Keratinocyte (primary cell): ENCODE data around the gene CNTD1. TPM values are rescaled to one million over a fixed set of nuclear protein-coding genes. Genes with fewer than 3 reads are reported as not detected.
A peak's percentile ranks its signal among the peaks of the same experiment; 100 is the strongest.

Source experiments
- DNase-seq: peaks from one replicate; pipeline ENCODE4 v3.0.0-alpha.2; 2011; ENCODE audit warnings: low read depth, missing footprints, low spot score
- FAIRE-seq: peaks from 2 replicates; lab custom pipeline; 2011; peaks lifted over from hg19 to GRCh38; lab: Jason Lieb, UNC
- H2AFZ ChIP-seq: 2 replicates; pipeline ENCODE4 v1.6.0; 2012; ENCODE audit warnings: low read length, control low read depth, inconsistent platforms; ENCODE audit not compliant: control insufficient read depth
- H3K27ac ChIP-seq: 2 replicates; pipeline ENCODE4 v1.5.1; 2011; ENCODE audit warnings: low read length; ENCODE audit not compliant: control insufficient read depth, insufficient read depth
- H3K27me3 ChIP-seq: 3 replicates; pipeline ENCODE4 v1.6.0; 2011; ENCODE audit warnings: low read length; ENCODE audit not compliant: control insufficient read depth, insufficient read depth; ENCODE audit errors: extremely low read depth
- H3K36me3 ChIP-seq, 2 experiments: 2 replicates in 1 of 2; 3 replicates in 1 of 2; pipeline ENCODE4 v1.5.1; 2011; ENCODE audit warnings: low read length in 2 of 2, mild to moderate bottlenecking in 1 of 2; ENCODE audit not compliant: control insufficient read depth in 2 of 2, insufficient read depth in 2 of 2; ENCODE audit errors: extremely low read depth in 1 of 2
- H3K4me1 ChIP-seq: 3 replicates; pipeline ENCODE4 v1.5.1; 2011; ENCODE audit warnings: low read length; ENCODE audit not compliant: control insufficient read depth, insufficient read depth; ENCODE audit errors: extremely low read depth
- H3K4me2 ChIP-seq: 3 replicates; pipeline ENCODE4 v1.6.0; 2011; ENCODE audit warnings: low read depth, low read length; ENCODE audit not compliant: control insufficient read depth, insufficient read depth; ENCODE audit errors: extremely low read depth
- H3K4me3 ChIP-seq, 3 experiments: fragments of 200-600 bp in 1 of 3; sonication (generic) in 1 of 3; 2 replicates in 2 of 3; 3 replicates in 1 of 3; pipeline ENCODE4 v1.5.1; 2011 to 2016; ENCODE audit warnings: low read length in 3 of 3, mild to moderate bottlenecking in 3 of 3, control low read depth in 2 of 3, inconsistent platforms in 1 of 3, low read depth in 1 of 3, mixed read lengths in 1 of 3, mixed run types in 1 of 3, moderate library complexity in 1 of 3; ENCODE audit not compliant: control insufficient read depth in 2 of 3, insufficient read depth in 2 of 3; ENCODE audit errors: extremely low read depth in 1 of 3
- H3K79me2 ChIP-seq: 2 replicates; pipeline ENCODE4 v1.6.0; 2012; ENCODE audit warnings: low read length; ENCODE audit not compliant: control insufficient read depth, insufficient read depth
- H3K9ac ChIP-seq: 3 replicates; pipeline ENCODE4 v1.6.0; 2011; ENCODE audit warnings: low read length; ENCODE audit not compliant: control insufficient read depth, insufficient read depth; ENCODE audit errors: extremely low read depth
- H3K9me1 ChIP-seq: 3 replicates; pipeline ENCODE4 v1.6.0; 2011; ENCODE audit warnings: low read length; ENCODE audit not compliant: control insufficient read depth, insufficient read depth; ENCODE audit errors: extremely low read depth
- H3K9me3 ChIP-seq: 2 replicates; pipeline ENCODE4 v1.5.1; 2012; ENCODE audit warnings: low read depth, low read length; ENCODE audit not compliant: control insufficient read depth
- H4K20me1 ChIP-seq: 3 replicates; pipeline ENCODE4 v1.6.0; 2011; ENCODE audit warnings: low read length; ENCODE audit not compliant: control insufficient read depth, insufficient read depth; ENCODE audit errors: extremely low read depth
- EZH2 ChIP-seq: IDR thresholded peaks from one replicate; pipeline ENCODE4 v1.6.1; 2012; ENCODE audit warnings: inconsistent platforms, mild to moderate bottlenecking, low read length, moderate library complexity
- dilution Hi-C: fragments of 300-500 bp; cut with MboI; formaldehyde crosslinking; loops from one replicate; pipeline ENCODE4 v1.7.0; 2020; ENCODE audit warnings: low sequenced_read_pairs; ENCODE audit not compliant: extremely low pct_ligation_motif_present
- polyA plus RNA-seq, 5 experiments: library from polyadenylated mRNA; depleted of rRNA in 3 of 5; stranded (reverse) in 3 of 5; stranded (forward) in 1 of 5; unstranded in 1 of 5; fragments of >200 nt; gene quantifications; 1 replicate in 1 of 5; 2 replicates in 3 of 5; 3 replicates in 1 of 5; pipeline versions ENCODE4 v1.2.1 to v1.2.3, GENCODE V29; 2011 to 2012; ENCODE audit warnings: missing spikeins in 2 of 5, low read depth in 1 of 5, low replicate concordance in 1 of 5
- TF ChIP-seq, protein P1 (sequence below), 3 experiments: IDR thresholded peaks in 1 of 3; conservative IDR thresholded peaks in 1 of 3; optimal IDR thresholded peaks in 1 of 3; 2 replicates in 2 of 3; 3 replicates in 1 of 3; pipeline versions ENCODE3 to v1.5.1; 2011; ENCODE audit warnings: low read length in 3 of 3, mild to moderate bottlenecking in 3 of 3, moderate library complexity in 2 of 3, control low read depth in 1 of 3, inconsistent platforms in 1 of 3; ENCODE audit not compliant: insufficient read depth in 2 of 3; ENCODE audit errors: extremely low read depth in 1 of 3

The CNTD1 gene
- polyA plus RNA-seq, 1 donor (not counting 4 experiments of a cell fraction or from before 2014, with no cell fraction given) = not detected

DNA sequence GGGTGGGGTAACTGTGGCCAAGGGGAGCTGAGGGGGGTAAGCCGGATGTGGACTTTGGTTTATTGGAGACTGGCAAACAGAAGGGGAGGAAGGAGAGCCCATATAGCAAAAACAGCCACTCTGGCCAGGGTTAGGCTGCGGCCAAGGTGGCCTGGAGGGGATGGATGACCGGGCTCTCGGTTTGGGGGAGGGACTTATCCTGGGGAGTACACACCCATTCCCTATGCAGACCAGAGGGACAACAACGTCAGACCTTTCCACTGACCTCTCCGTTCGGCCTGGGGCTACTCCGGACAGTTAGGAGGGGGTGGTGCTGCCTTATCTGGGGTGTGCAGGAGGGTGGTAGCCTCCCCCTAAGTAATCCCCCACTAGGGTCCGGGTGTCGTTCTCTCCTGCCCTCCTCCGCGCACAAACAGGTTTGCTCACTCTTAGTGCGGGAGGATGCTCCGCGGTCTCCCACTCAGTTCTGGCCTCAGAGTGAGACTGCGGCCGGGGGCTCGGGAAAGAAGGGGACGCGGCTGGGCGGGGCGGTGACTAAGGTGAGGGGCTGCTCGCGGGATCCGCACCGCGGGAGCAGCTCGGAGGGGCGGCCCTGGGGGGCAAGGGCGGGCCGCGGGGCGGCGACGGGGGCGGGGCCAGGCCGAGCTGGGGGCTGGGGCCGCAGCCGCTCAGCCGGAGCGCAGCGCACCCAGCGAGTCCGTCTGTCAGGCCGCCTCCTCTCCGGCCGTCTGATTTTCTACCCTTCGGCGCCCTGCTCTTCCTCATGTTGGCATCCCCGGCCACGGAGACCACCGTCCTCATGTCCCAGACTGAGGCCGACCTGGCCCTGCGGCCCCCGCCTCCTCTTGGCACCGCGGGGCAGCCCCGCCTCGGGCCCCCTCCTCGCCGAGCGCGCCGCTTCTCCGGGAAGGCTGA is 18.5 kb upstream of the CNTD1 start, which contains the start of gene WNK4:
Gene WNK4 (plus strand): TSS at position 675 of the 915 bp plus-strand sequence. CDS start 89 bp downstream, at position 764.
- Histone ChIP-seq H3K27ac (no peak within 1 kb of the TSS), H3K9me3 (no peaks in the 10 kb centered on the region), H3K4me1 (peaks cover 19% of the 10 kb centered on the region), H3K36me3 (peaks cover 23 to 24% of the 10 kb centered on the region in 2 experiments), H2AFZ (no peak within 1 kb of the TSS), H3K9me1 (no peaks in the 10 kb centered on the region), H3K4me3 (peak within 1 kb of the TSS in 1 of 3 experiments; percentile 8), H4K20me1 (no peaks in the 10 kb centered on the region), H3K4me2 (peak within 1 kb of the TSS; percentile 38), H3K27me3 (peaks cover 26% of the 10 kb centered on the region), H3K9ac (no peak within 1 kb of the TSS), H3K79me2 (no peaks in the 10 kb centered on the region)
- dilution Hi-C loops = no loop called here
- TF ChIP-seq, protein P1, sequence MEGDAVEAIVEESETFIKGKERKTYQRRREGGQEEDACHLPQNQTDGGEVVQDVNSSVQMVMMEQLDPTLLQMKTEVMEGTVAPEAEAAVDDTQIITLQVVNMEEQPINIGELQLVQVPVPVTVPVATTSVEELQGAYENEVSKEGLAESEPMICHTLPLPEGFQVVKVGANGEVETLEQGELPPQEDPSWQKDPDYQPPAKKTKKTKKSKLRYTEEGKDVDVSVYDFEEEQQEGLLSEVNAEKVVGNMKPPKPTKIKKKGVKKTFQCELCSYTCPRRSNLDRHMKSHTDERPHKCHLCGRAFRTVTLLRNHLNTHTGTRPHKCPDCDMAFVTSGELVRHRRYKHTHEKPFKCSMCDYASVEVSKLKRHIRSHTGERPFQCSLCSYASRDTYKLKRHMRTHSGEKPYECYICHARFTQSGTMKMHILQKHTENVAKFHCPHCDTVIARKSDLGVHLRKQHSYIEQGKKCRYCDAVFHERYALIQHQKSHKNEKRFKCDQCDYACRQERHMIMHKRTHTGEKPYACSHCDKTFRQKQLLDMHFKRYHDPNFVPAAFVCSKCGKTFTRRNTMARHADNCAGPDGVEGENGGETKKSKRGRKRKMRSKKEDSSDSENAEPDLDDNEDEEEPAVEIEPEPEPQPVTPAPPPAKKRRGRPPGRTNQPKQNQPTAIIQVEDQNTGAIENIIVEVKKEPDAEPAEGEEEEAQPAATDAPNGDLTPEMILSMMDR (optimal IDR thresholded peaks at IDR 0.05 in 1 of 3, IDR thresholded peaks at IDR 0.05 in 1 of 3, conservative IDR thresholded peaks at IDR 0.05 in 1 of 3; ENCODE audit: extremely low read depth in 1 of 3, insufficient read depth in 2 of 3, low read length in 3 of 3) = no peak
- no peak for TF ChIP-seq EZH2
- DNase-seq = no peak
- FAIRE-seq = no peak

DNA sequence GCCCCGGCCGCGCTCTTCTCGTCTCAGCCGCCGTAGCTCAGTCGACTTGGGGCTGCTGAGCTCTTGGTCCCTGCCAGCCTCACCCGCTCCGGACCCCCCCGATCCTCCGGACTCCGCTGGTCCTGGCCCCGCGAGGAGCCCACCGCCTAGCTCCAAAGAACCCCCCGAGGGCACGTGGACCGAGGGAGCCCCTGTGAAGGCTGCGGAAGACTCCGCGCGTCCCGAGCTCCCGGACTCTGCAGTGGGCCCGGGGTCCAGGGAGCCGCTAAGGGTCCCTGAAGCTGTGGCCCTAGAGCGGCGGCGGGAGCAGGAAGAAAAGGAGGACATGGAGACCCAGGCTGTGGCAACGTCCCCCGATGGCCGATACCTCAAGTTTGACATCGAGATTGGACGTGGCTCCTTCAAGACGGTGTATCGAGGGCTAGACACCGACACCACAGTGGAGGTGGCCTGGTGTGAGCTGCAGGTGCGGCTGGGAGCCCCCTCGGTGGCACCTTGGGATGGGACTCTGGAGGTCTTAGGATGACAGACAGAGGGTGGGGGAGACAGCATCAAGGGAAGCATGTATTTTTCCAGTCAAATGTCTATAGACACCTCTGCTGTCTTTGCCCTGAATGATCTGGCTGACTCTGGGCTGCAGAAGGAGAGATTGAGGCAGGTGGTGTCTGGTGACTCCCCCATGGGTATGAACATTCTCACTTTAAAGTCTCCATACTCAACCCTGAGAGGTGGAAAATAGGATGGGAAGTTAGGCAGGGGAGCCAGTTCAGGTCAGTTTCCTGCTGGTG is 17.6 kb upstream of the CNTD1 start:
- peaks cover 30% of the 10 kb centered on the region for H3K27me3 ChIP-seq
- H2AFZ ChIP-seq = no peak overlapping the region
- no peaks in the 10 kb centered on the region for H3K9me1 ChIP-seq
- no peaks in the 10 kb centered on the region for H3K9me3 ChIP-seq
- no peaks in the 10 kb centered on the region for H3K79me2 ChIP-seq
- TF ChIP-seq EZH2 = peak; percentile 7
- TF ChIP-seq, protein P1 (optimal IDR thresholded peaks at IDR 0.05 in 1 of 3, IDR thresholded peaks at IDR 0.05 in 1 of 3, conservative IDR thresholded peaks at IDR 0.05 in 1 of 3; ENCODE audit: extremely low read depth in 1 of 3, insufficient read depth in 2 of 3, low read length in 3 of 3) = no peak
- no peak overlapping the region for H3K27ac ChIP-seq
- H3K9ac ChIP-seq = no peak overlapping the region
- dilution Hi-C loops = no loop called here
- no peaks in the 10 kb centered on the region for H4K20me1 ChIP-seq
- peaks cover 19% of the 10 kb centered on the region for H3K4me1 ChIP-seq
- H3K36me3 ChIP-seq = peaks cover 17% of the 10 kb centered on the region in 2 experiments
- DNase-seq = no peak
- no peak for FAIRE-seq
- H3K4me3 ChIP-seq = peak overlapping the region in 1 of 3 experiments; percentile 8
- H3K4me2 ChIP-seq = peak overlapping the region; percentile 38
